Tibial nerve (tissue), 4 donors: ENCODE data around the gene ST3GAL4. TPM values are rescaled to one million over a fixed set of nuclear protein-coding genes. Genes with fewer than 3 reads are reported as not detected.

Experiments used
- DNase-seq, 2 donors: peaks; one replicate each; pipeline ENCODE4 v3.0.0-alpha.2; 2019; ENCODE audit warnings: low spot score in 2 of 2
- H3K27ac ChIP-seq, 4 donors: fragments of 200-600 bp; sonication (generic) in 3 of 4; one replicate each; pipeline ENCODE4 v1.5.1; 2017 to 2019; ENCODE audit warnings: mild to moderate bottlenecking in 1 of 4
- H3K27me3 ChIP-seq, 2 donors: fragments of 200-600 bp; sonication (generic) in 1 of 2; one replicate each; pipeline versions ENCODE4 v1.5.1 to v1.6.0; 2017 to 2019
- H3K36me3 ChIP-seq, 3 donors: fragments of 200-600 bp; sonication (generic); one replicate each; pipeline ENCODE4 v1.5.1; 2018 to 2019
- H3K4me1 ChIP-seq, 4 donors: fragments of 200-600 bp; sonication (generic) in 3 of 4; one replicate each; pipeline ENCODE4 v1.5.1; 2017 to 2019
- H3K4me3 ChIP-seq, 4 donors: fragments of 200-600 bp; sonication (generic) in 3 of 4; one replicate each; pipeline ENCODE4 v1.5.1; 2017 to 2019; ENCODE audit warnings: mild to moderate bottlenecking in 1 of 4, moderate library complexity in 1 of 4
- H3K9me3 ChIP-seq, 4 donors: fragments of 200-600 bp; sonication (generic) in 3 of 4; one replicate each; pipeline ENCODE4 v1.5.1; 2017 to 2019
- EP300 ChIP-seq, 2 donors: sonication (generic); formaldehyde crosslinking; IDR thresholded peaks; one replicate each; pipeline ENCODE4 v1.6.1; 2017; ENCODE audit warnings: antibody characterized with exemption in 2 of 2, mild to moderate bottlenecking in 1 of 2
- POLR2A ChIP-seq, 2 donors: fragments of 450-650 bp; IDR thresholded peaks; one replicate each; pipeline ENCODE4 v1.6.1; 2017; ENCODE audit warnings: antibody characterized with exemption in 2 of 2, mild to moderate bottlenecking in 2 of 2, moderate library complexity in 2 of 2
- WGBS, 2 donors: methylation state at CpG; one replicate each; pipeline ENCODE4 v1.1.5; 2018; 5-methylcytosine and 5-hydroxymethylcytosine counted together
- total RNA-seq, 4 donors: library from RNA; depleted of rRNA; stranded (reverse); fragments of >200 nt; gene quantifications; one replicate each; pipeline ENCODE4 v1.1.0, GENCODE V29; 2016
- TF ChIP-seq, protein P1 (sequence below), 5 experiments: fragments of 200-600 bp in 3 of 5; fragments of 450-650 bp in 2 of 5; sonication (generic) in 3 of 5; IDR thresholded peaks; one replicate each; pipeline ENCODE4 v1.5.1; 2016 to 2019; ENCODE audit warnings: antibody characterized with exemption in 5 of 5, mild to moderate bottlenecking in 3 of 5, moderate library complexity in 2 of 5

ST3GAL4 gene
- total RNA-seq, 4 donors from 2014 or later: 68.1 to 162 (median 122) TPM

GRCh38 chr11:126421271-126421671, 65.8 kb downstream of the ST3GAL4 start:
- DNase-seq: no peak
- WGBS, 2 donors: 35 to 41% methylated on average over 13 of the region's 13 CpGs

GRCh38 chr11:126422446-126422845, 67.0 kb downstream of the ST3GAL4 start:
- WGBS, 2 donors: 77 to 79% methylated on average over 2 of the region's 2 CpGs
- no peaks in the 10 kb centered on the region for H3K9me3 ChIP-seq
- H3K36me3 ChIP-seq: no peaks in the 10 kb centered on the region
- H3K4me1 ChIP-seq: peaks cover 0 to 74% (median 26%) of the 10 kb centered on the region in 4 donors
- no peaks in the 10 kb centered on the region for H3K27me3 ChIP-seq
- no peak for DNase-seq
- no peak for TF ChIP-seq EP300 (IDR thresholded peaks at IDR 0.05)
- TF ChIP-seq, protein P1, sequence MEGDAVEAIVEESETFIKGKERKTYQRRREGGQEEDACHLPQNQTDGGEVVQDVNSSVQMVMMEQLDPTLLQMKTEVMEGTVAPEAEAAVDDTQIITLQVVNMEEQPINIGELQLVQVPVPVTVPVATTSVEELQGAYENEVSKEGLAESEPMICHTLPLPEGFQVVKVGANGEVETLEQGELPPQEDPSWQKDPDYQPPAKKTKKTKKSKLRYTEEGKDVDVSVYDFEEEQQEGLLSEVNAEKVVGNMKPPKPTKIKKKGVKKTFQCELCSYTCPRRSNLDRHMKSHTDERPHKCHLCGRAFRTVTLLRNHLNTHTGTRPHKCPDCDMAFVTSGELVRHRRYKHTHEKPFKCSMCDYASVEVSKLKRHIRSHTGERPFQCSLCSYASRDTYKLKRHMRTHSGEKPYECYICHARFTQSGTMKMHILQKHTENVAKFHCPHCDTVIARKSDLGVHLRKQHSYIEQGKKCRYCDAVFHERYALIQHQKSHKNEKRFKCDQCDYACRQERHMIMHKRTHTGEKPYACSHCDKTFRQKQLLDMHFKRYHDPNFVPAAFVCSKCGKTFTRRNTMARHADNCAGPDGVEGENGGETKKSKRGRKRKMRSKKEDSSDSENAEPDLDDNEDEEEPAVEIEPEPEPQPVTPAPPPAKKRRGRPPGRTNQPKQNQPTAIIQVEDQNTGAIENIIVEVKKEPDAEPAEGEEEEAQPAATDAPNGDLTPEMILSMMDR (IDR thresholded peaks at IDR 0.05): no peak
- TF ChIP-seq POLR2A (IDR thresholded peaks at IDR 0.05): no peak
- no peak overlapping the region for H3K4me3 ChIP-seq
- H3K27ac ChIP-seq: peak overlapping the region in 2 of 4 donors; percentile 4 to 20

More at GRCh38 chr11:126421271-126421671, 65.8 kb downstream of the ST3GAL4 start:
- TF ChIP-seq, protein P1 (IDR thresholded peaks at IDR 0.05): no peak
- TF ChIP-seq POLR2A (IDR thresholded peaks at IDR 0.05) (no peak), EP300 (IDR thresholded peaks at IDR 0.05) (no peak)
- Histone ChIP-seq H3K4me3 (no peak overlapping the region), H3K36me3 (no peaks in the 10 kb centered on the region), H3K4me1 (peaks cover 0 to 76% (median 31%) of the 10 kb centered on the region in 4 donors), H3K27me3 (no peaks in the 10 kb centered on the region), H3K27ac (peak overlapping the region; percentile 3 to 90 (median 44)), H3K9me3 (no peaks in the 10 kb centered on the region)

- TF ChIP-seq, protein P1 (IDR thresholded peaks at IDR 0.05): no peak
- TF ChIP-seq POLR2A (IDR thresholded peaks at IDR 0.05): no peak
- no peak for TF ChIP-seq EP300 (IDR thresholded peaks at IDR 0.05)
- WGBS, 2 donors: 40 to 42% methylated on average over 2 of the region's 2 CpGs
- DNase-seq: no peak
- no peak overlapping the region for H3K4me3 ChIP-seq
- no peaks in the 10 kb centered on the region for H3K27me3 ChIP-seq
- H3K9me3 ChIP-seq: no peaks in the 10 kb centered on the region
- H3K27ac ChIP-seq: peak overlapping the region in 2 of 4 donors; percentile 4 to 22
- H3K4me1 ChIP-seq: peaks cover 0 to 74% (median 26%) of the 10 kb centered on the region in 4 donors
- no peaks in the 10 kb centered on the region for H3K36me3 ChIP-seq
These were observed 67.7 kb downstream of the ST3GAL4 start for GRCh38 chr11:126423154-126423553.

DNA sequence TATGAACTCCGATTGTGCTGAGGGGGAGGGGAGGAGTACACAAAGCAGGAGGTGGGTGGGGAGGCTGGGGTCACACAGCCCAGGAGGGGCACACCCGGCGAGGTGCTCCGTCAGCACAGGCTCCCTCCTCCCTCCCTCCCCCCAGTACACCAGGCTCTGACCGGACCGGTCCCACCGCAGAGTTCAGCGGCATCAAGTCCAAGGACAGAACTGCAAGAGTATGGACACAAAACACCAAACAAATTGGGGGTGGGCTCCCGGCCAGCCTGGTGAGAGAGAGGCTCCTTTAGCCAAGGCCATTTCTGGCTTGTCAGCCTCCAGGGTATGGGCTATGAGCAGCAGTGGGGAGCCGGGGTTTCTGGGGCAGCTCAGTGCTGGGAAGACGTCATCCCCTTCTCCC, 68.3 kb downstream of the ST3GAL4 start:
- H3K4me3 ChIP-seq: no peak overlapping the region
- peaks cover 0 to 69% (median 24%) of the 10 kb centered on the region in 4 donors for H3K4me1 ChIP-seq
- 52 to 64% methylated on average over 5 to 11 of the region's 11 CpGs for WGBS, 2 donors
- no peaks in the 10 kb centered on the region for H3K27me3 ChIP-seq
- no peak for DNase-seq
- TF ChIP-seq EP300 (IDR thresholded peaks at IDR 0.05) (no peak), POLR2A (IDR thresholded peaks at IDR 0.05) (no peak)
- TF ChIP-seq, protein P1 (IDR thresholded peaks at IDR 0.05): no peak
- peak overlapping the region in 1 of 4 donors; percentile 22 for H3K27ac ChIP-seq
- H3K9me3 ChIP-seq: no peaks in the 10 kb centered on the region
- no peaks in the 10 kb centered on the region for H3K36me3 ChIP-seq

GRCh38 chr11:126424471-126425039, 69.1 kb downstream of the ST3GAL4 start:
- Histone ChIP-seq H3K9me3 (no peaks in the 10 kb centered on the region), H3K27ac (peak overlapping the region in 1 of 4 donors; percentile 22), H3K27me3 (no peaks in the 10 kb centered on the region), H3K4me1 (peaks cover 0 to 60% (median 18%) of the 10 kb centered on the region in 4 donors), H3K4me3 (no peak overlapping the region), H3K36me3 (no peaks in the 10 kb centered on the region)
- WGBS, 2 donors: 56 to 75% methylated on average over 23 to 29 of the region's 30 CpGs
- DNase-seq: no peak
- TF ChIP-seq, protein P1 (IDR thresholded peaks at IDR 0.05): no peak
